ENCODE measurements around the gene RRAGC.
"Not testable (repeated sequence)": the region's sequence is repeated elsewhere in the genome, so short reads cannot be mapped to it uniquely, and the experiment has no call there.

The RRAGC gene

DNA sequence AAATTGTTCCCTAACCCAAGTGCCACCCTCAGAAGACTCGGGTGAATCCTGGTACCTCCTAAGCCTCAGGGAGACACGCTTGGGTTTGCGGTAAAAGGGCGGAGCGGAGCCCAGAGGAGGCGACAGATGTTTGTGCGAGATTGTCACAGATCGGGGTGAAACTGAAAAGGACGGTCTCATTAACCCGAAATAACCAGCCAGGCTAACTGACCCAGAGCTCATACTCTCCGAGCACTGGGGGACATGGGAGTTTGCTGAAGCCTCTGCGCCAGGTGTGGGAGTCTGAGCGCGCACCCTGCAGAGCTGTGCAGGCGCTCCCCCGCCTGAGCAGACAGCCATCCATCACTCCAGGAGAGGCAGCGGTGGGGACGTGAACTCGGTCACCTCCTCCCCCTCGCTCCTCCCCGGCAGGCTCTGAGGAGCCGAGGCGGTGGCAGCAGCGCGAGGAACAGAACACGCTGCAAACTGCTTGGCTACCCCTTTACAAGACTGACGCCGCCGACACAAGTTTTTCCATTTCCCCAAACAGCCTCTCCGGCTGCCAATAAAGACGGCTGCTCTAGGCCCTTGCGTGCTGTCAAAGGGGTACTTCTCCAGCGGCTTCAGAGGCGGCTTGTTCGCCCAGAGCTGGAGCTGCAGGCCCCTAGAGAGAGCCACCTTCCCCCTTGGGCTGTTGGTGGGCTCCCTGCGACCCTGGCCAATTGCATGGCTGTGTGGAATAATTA is 43.5 kb downstream of the RRAGC start:
- DNase-seq = peak; percentile 98

GRCh38 chr1:38814984-38815464 is 44.5 kb downstream of the RRAGC start:
- no peak for DNase-seq

DNA sequence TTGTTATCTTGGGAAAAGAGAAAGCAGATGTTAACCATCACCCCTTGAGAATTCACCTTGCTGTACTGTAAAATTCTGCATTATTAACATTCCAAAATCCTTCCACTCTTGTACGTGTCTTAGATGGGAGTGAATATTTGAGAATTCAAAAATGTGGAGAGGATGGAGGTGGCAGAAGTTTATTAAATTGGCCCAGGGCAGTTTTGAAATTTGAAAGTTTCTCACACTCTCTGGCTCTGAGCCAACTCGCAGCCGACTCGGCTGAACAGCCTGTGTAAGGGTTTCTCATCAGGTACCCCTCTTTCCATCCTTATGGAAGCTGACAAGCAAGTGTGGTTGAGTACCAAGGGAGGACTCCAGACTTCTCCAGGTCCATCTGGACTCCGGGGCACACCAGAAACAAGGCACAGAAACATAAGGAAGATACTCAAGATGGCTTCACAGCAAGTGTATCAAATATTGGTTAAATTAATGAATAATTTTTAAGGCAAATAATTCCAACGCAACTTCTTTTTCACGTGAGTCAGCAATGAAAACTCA is 45.1 kb downstream of the RRAGC start:
- no peak for DNase-seq

GRCh38 chr1:38812981-38813380 is 46.6 kb downstream of the RRAGC start:
- DNase-seq = no peak

- DNase-seq = not testable (repeated sequence)
Observed at GRCh38 chr1:38811466-38811865, 48.1 kb downstream of the RRAGC start.

- no peak for DNase-seq
Observed at GRCh38 chr1:38806090-38806489, 53.5 kb downstream of the RRAGC start.

- no peak for DNase-seq
Observed at GRCh38 chr1:38805036-38805435, 54.5 kb downstream of the RRAGC start.

- peak; percentile 96 for DNase-seq
Observed at GRCh38 chr1:38804062-38804886, 55.3 kb downstream of the RRAGC start.

GRCh38 chr1:38803647-38804046 is 55.9 kb downstream of the RRAGC start:
- DNase-seq = peak; percentile 96

DNA sequence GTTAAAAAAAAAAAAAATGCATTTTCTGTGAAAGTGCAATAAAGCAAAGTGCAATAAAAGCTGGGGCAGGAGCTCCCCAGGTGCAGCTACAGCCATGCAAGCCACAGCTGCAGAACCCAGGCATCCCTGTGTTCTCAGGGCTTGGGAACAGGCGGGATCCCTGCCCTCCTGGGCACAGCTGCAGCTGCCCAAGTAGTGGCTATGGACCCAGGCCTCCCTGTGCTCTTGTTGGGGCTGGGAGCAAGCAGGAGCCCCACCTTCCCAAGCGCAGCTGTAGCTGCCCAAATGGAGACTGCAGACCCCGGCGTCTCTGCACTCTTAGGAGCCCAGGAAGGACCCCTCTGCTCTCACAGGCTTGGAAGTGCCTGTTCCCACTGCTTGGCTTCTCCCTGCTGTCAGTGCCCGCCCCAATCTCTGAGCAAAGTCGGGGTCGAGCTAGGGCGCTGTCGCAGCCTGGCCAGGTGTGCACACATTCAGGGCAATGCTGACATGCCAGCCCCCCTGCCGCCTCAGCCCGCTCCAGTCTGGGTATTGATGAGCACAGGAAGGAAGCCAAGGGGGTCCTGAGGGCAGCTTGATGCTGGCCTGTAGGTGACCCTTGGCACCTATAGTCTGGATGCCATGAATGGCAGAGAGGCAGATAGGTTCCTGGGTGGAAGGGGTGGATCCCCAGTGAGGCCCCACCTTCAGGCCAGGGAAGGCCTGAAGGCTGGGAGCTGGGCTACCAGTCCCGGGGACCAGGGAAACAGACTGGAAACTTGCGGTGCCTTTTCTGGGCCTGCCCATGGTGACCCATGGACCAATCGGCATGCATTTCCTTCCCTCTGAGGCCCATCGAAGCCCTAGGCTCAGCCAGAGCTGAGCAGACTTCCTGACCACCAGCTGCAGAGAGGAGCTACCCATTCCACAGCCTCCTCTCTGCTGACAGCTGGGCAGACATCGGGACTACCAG is 58.6 kb downstream of the RRAGC start:
- no peak for DNase-seq

DNA sequence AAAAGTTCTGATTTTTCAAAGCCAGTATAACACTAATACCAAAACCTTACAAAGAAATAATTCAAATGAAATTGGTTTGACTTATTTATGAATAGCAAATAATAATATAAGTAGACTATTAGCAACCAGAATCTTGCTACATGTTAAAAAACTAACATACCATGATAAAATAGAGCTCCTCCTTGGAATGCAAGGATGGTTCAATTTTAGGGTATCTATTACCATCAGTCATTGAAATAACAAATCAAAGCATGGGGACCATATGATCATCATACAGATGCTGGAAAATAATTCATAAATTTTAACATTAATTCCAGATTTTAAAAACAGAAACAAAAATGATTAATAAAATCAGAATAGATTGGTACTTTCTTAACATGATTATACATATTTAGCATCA is 66.3 kb downstream of the RRAGC start:
- DNase-seq = no peak

DNA sequence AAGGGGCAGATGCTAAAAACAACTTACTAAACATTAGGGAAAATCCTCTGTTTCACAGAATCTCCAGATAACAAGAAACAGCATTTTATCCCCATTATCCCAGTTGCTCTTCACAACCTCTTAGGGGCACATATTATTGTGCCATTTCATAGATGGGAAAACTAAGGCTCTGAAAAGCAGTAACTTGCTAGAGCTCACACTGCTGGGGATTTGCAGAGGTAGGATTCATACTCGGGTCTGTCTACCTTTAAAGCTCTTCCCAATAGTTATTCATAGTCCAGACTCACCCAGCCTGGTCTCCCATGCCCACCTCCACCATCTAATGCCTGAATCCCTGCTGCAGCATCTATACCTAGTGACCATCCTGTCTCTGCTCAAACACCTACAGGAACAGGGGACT is 67.7 kb downstream of the RRAGC start:
- DNase-seq = no peak

DNA sequence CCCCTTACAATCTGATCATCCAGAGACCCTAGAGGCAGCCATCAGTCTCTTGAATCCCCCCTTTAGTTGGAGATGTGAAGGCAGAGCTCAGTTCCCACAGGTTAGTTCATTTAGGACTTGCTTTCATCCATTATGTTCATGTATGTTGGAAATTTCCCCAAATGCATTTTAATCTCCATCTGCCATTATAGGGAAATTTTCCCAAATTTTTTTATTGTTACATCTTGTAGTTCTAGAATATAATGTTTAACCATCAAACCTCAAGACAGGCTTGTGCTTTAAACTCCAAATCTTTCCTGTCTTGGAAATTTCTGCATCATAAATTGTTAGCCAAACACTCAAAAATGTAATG is 68.4 kb downstream of the RRAGC start:
- no peak for DNase-seq

GRCh38 chr1:38790422-38791163 is 69.0 kb downstream of the RRAGC start:
- DNase-seq = no peak

DNA sequence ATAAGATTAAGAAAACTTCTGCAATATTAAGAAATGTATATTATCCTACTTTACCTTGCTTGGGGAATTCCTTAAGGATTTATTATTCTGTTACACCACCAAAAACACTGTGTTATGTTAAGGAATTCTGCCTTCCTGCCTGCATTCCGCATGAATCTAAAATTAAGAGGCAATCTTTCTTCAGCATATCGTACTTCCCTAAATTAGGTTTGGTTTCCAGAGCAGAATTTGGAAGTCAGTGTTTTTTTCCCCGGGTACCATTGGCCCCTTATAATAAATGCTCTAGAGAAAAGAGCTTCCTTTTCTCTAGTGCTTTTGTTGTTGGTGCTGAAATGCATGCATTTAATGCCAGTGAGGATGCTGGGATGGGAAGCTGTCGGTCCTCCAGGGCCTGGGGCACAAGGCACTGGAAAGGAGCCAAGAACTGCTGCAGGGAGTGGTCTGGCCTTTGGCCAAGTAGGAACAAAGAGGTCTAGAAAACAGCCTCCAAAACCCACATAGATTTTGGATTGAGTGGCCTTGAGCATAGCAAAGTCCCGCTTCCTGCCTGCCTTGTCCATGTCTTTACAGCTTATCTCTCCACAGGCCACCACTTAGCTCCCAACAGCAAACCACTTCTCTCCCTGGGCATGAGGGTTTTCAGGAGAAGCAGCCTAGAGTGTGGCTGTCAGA is 69.9 kb downstream of the RRAGC start:
- peak; percentile 100 for DNase-seq

DNA sequence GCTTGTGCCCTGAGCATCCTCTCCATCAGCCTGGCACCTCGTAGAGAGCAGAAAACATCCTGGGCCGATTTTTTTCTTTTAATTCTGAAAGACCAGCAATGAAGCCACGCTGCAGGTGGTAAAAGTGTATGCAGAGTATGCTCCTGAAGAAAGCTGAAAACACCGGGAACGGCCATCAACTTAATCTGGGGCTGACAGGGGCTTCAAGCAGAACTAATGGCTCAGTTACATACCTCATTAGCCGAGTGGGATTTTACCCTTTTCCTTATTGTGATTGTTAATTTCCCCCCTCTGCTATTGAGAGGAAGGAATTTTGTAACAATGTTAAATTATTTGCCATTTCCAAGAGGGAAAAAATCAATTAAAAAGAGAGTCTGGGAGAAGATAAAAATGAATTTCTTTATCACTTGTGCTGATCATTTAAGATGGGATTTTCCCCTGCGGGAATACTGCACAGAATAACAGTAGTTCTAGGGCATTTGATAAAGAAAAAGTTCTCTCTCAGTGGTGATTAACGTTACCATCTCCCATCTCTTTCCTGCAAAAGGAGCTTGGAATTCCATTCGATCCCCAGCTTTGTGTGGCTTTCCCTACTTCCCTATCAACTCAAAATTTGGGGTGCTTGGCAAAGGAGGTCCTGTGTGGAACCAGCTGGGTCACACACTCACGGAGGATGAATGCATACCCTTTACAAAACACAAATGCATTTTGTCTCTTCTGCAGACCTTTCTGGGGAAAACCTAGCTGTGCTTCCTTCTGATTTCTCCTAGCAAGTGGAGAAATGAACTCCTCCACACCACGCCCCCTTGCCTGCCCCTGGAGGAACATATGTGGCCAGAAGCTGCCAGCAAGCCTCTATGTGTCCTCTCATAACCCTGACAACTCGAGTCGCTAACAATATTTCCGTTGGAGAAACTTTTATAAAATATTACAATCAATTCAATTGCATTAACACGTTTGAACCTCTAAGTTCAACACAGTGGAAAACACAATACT is 70.9 kb downstream of the RRAGC start:
- peak; percentile 100 for DNase-seq

Measured in DMS 273 treated with DMSO at 0.1 percent for 48 hours (cell line).